Heart left ventricle (tissue), 13 donors: Measurements from ENCODE around the gene UPK3BL1.
"Not testable (repeated sequence)": the region's sequence is repeated elsewhere in the genome, so short reads cannot be mapped to it uniquely, and the experiment has no call there.

Experiments
- CTCF ChIP-seq, 12 donors: fragments of 200-600 bp; sonication (generic) in 4 of 12; IDR thresholded peaks; one replicate each; pipeline versions ENCODE4 v1.5.0 to v1.8.0; 2018 to 2022; ENCODE audit warnings: antibody characterized with exemption in 12 of 12, mild to moderate bottlenecking in 5 of 12
- POLR2A ChIP-seq, 2 donors: fragments of 450-650 bp; IDR thresholded peaks; one replicate each; pipeline ENCODE4 v1.6.1; 2017; ENCODE audit warnings: antibody characterized with exemption in 2 of 2, mild to moderate bottlenecking in 2 of 2, moderate library complexity in 2 of 2
- donor health status: ischemic (EF 13 %, LVEDD 7.1; RV severe dilation, severe dysfunction).
- donor health status: DM: no; HTN: yes; CAD: no.
- donor health status: DM: no; HTN: no; CAD: no.
- donor health status: ischemic (EF 25% LVEDD 6.9; RV normal size, moderate dysfunction).
- donor health status: ischemic (EF 25% LVEDD 5.7; RV mildly dilated, moderate dysfunction).
- donor health status: ischemic (EF 35%, LVEDD 5.7; RV mildly dilated, moderate dysfunction).
- donor health status: nonischemic (EF 11% LVEDD 7.7; RV severe dilation, severe dysfunction).
- donor health status: DM: yes; HTN: yes; CAD: no.
- donor health status: PGD.
- donor health status: ischemic (EF 29% LVEDD 5.4; RV normal size, mild dysfunction).
- donor health status: nonischemic (EF 23%, LVEDD 6.1; RV moderate dilation, normal function).

GRCh38 chr7:102599699-102600098, 42.9 kb downstream of the UPK3BL1 start:
- not testable (repeated sequence) for TF ChIP-seq CTCF, POLR2A (IDR thresholded peaks at IDR 0.05)
